ENCODE data around the gene KDM7A.
"Not testable (repeated sequence)": the region's sequence is repeated elsewhere in the genome, so short reads cannot be mapped to it uniquely, and the experiment has no call there.

Gene KDM7A

GRCh38 chr7:140156460-140157080, 20.2 kb downstream of the KDM7A start:
- DNase-seq, result no peak

DNA sequence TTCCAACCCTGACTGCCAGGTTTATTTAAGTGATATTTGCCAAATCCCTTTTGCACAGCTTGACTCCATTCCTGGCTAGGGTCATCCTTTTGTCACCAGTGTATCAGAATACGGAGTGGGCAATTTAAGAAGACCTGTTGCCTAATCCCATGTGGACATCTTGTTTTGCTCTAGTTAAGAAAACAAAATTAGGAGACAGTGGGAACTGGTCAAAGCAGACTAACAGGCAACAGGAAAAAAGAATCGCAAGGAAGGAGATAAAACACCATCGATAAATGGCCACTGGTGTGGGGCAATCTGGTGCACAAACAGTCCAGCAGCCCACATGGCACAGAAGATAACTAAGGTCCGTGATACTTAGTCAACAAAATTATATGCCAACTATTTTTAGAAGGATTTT, 21.4 kb downstream of the KDM7A start:
- no peak for DNase-seq

DNA sequence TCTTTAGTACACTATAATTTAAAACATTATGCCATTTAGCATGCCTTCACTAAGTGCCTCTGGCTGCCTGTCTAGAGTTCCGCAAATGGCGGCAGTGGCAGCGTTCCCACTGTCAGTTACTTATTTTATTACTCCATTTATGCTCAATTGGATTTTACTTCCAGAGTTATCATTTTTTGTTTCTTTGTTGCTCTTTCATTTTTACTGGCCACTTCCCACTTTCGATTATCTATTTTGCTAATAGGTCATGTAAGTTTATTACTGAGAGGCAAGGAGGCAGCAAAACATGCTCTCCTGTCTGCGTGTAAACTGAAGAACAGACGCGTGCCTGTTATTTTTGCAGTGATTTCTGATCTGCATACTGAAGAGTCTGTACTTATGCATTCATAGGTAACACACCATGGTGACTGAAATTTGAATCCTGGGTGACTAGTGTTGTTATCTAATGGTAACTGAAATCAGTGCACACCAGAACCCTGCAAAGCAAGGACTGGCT, 23.1 kb downstream of the KDM7A start:
- DNase-seq, result no peak

- DNase-seq, result no peak
These were observed 30.2 kb downstream of the KDM7A start for GRCh38 chr7:140146574-140146973.

DNA sequence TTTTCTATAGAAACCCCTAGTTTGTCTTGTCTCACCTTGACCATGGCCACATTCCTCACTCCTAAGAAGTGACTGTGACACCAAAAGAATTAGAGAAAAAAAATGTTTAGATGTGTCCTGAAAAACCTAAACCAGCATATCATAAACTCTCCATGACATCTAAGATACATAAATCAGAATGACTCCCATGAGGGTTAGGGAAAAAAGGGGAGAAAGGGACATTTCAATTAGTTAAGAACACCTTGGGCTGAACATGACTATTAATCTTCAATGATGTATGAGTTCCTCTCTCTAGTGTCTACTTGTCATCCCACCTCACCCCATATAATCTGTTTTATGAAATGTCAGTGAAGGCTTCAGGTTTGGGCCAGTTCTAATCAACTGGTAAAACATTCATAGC, 31.1 kb downstream of the KDM7A start:
- no peak for DNase-seq

DNA sequence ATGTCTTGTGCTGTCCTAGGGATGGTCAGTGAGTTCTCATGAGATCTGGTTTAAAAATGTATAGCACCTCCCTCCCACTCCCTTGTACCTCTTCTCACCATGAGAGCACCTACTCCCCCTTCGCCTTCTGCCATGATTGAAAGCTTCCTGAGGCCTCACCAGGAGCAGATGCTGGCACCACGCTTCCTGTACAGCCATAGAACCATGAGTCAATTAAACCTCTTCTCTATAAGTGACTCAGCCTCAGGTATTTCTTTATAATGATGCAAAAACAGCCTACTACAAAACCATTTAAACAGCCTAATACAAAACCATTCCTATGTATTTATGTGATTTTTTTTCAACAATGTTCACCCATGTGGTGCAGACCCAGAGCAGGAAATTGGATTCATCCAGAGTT, 32.0 kb downstream of the KDM7A start:
- DNase-seq, result no peak

DNA sequence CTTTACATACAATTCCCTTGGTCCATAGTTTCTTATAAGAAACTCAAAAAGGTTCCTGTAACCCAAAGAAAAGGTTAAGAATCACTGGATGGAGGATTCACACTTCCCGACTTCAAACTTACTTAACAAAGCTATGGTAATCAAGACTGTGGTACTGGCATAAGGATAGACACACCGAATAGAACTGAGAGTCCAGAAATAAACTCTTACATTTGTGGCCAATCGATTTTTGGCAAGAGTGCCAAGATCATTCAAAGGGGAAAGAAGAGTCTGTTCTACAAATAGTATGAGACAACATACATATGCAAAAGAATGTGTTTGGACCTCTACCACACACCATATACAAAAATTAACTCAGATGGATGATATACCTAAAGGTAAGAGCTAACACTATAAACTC, 32.8 kb downstream of the KDM7A start:
- DNase-seq, result no peak

DNA sequence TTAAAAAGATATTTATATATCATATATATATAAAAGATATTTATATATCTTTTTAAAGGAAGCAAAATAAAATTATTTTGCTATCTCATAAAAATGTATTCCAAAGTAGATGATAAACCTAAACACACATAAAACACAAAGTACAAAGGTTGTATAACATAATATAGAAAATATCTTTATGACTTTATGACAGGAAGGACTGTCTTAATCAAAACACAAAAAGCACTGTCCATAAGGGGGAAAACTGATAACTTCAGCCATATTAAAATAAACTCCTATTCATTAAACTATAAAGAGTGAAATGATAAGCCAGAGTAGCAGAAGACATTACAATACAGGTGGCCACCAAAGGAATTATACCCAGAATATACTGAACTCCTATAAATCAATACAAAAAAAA, 34.8 kb downstream of the KDM7A start:
- DNase-seq, result no peak

- no peak for DNase-seq
These were observed 35.5 kb downstream of the KDM7A start for GRCh38 chr7:140141256-140141655.

- DNase-seq, result no peak
These were observed 39.7 kb downstream of the KDM7A start for GRCh38 chr7:140137078-140137477.

DNA sequence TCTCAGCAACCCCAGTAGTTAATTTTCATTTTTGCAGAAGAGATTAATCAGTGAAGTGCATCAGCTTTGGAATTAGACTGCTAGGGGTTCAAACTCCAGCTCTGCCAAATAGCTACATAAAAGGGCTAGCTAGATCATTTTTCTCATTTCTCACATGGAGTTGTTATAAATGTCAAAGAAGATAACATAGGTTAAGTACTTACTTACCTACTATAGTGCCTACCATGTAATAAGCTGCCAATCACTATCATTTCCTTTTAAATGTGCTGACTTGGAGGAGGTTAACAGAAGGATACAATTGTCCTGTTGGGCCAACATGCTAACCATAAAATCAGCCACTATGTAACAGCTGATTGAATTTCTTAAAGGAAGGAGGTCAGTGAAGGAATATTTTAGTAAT, 40.7 kb downstream of the KDM7A start:
- DNase-seq, result no peak

DNA sequence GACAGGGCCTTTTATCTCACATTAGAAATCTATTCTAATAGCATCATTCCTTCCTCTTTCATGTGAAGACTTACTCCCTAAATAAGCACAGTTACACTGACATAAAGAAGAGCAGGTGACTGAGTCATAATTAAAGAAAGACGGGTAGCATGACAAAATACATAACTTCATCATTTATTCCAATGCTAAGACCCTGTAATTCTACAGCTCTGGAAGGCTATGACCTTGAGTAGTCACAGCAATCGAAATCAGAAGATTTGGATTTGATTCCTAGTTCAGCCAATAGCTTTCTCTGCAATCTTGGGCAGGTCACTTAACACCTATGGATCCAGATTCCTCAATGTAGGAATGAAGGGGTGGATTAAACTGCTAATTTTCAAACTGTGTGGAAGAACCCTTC, 42.7 kb downstream of the KDM7A start:
- no peak for DNase-seq

GRCh38 chr7:140127360-140128127, 49.2 kb downstream of the KDM7A start:
- no peak for DNase-seq

DNA sequence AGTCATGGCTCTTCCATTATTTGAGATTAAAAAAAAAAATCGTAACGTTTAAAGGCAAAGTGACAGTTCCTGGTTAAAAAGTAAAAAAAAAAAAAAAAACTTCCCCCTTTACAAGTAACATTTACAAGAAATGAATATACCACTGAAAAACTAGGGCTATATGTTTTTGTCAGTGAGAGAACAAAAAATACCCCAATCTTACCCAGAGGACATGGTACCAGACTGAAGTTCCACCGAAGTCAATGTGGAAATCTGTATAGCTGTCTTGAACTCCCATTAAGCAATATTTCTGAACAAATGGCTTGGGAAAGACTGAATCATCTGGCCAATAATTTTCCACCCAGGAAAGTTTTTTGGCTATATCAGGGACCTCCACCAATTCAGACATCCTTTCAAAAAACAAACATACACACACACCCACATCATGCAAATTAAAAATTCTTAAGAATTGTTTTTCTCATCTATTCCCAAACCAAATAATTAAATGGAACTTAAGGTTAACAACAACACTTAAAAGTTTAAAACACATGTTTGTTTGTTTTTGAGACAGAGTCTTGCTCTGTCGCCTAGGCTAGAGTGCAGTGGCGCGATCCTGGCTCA, 50.2 kb downstream of the KDM7A start:
- no peak for DNase-seq

DNA sequence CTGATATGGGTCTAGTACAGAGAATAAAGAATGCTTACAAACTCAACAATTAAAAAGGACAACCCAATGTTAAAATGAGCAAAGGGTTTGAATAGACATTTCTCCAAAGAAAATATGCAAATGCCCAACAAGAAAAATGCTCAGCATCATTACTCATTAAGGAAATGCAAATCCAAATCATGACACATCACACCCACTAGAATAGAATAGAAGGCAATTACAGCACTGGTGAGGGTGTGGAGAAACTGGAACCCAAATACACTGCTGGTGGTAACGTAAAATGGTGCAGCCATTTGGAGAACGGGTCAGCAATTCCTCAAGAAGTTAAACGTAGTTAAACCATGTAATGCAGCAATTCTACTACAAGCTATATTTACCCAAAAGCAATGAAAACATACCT, 53.8 kb downstream of the KDM7A start:
- no peak for DNase-seq

DNA sequence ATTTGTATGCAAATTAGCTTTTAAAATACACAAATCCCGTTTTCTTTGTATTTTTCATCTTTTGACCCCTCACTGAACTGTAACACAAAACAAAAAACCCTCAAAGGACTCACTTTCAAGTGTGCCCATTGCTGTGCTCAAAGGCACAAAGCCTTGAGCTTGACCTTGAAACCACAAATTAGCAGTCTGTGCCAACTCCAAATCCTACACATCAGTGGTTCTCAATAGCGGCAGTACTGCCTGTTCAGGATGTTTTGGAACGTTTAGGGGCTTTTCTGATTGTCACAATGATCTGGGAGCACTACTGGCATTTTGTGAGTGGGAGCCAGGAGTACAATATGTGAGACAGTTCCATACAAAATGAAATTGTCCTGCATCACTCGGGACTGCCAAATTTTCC, 55.5 kb downstream of the KDM7A start:
- no peak for DNase-seq

DNA sequence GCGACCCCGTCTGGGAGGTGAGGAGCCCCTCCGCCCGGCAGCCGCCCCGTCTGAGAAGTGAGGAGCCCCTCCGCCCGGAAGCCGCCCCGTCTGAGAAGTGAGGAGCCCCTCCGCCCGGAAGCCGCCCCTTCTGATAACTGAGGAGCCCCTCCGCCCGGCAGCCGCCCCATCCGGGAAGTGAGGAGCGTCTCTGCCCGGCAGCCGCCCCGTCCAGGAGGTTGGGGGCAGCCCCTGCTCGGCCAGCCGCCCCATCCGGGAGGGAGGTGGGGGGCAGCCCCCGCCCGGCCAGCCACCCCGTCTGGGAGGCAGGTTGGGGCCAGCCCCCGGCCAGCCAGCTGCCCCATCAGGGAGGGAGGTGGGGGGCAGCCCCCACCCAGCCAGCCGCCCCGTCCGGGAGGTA, 62.0 kb downstream of the KDM7A start:
- DNase-seq, result not testable (repeated sequence)

DNA sequence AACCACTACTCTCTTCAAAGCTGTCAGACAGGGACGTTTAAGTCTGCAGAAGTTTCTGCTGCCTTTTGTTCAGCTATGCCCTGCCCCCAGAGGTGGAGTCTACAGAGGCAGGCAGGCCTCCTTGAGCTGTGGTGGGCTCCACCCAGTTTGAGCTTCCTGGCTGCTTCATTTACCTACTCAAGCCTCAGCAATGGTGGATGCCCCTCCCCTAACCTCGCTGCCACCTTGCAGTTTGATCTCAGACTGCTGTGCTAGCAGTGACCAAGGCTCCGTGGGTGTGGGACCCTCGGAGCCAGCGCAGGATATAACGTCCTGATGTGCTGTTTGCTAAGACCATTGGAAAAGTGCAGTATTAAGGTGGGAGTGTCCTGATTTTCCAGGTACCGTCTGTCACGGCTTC, 68.0 kb downstream of the KDM7A start:
- not testable (repeated sequence) for DNase-seq

- no peak for DNase-seq
These were observed 80.3 kb downstream of the KDM7A start for GRCh38 chr7:140096459-140096858.

DNA sequence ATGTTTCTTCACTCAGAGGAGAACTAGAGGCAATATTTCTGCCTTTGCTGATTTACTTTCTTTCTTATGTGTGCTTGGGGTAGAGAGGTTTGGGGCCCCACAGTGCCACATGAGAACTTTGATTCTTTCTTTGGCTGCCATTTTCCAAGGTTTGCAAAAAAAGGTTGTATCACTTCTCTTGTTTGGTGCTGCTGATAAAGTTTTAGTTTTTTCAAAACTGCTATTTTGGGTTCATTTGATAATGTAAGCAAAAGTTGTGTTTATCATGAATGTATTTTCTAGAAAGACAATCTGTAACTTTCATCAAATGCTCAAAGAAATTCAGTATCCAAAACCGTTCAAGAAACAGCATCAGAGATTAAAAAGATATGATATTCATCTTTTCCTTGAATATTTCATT, 83.4 kb downstream of the KDM7A start:
- DNase-seq, result no peak

DNA sequence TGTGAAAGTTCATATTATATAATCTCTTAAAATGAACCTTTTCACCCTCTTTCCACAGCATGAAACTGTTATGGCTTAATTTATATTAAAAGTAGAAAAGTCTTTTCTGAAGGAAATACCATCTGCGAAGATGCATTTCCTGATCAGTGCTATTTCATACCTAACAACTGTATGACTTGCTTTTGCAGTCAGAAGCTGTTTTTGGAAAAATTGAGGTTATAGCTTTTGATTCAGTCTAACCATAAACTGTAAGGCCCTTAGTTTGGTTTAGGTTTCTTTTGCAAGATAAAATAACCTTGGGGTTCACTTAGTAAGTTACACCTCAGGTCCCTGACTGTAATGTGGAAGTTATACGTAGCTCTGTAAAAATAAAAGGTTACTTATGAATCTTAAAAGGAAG, 91.3 kb downstream of the KDM7A start:
- no peak for DNase-seq

DNA sequence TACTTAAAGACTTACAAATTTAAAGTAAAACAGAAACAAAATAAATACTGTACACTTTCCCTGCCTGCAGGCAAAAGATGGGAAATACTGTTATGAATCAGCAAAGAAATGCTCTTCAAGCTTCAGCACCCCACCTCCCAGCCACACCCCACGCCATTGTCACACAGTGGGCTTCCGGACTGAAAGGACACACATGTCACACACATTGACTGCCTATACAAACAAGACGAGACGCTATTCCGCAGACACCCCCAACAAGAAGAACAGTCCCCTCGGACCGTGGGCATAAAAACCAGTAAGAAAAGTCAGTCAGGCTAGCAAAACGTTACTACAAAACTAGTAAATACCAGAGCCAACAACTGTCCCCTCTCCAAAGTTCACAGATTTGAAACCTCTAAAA, 91.8 kb downstream of the KDM7A start:
- peak; percentile 63 for DNase-seq

- no peak for DNase-seq
These were observed 92.6 kb downstream of the KDM7A start for GRCh38 chr7:140084142-140084655.

DNA sequence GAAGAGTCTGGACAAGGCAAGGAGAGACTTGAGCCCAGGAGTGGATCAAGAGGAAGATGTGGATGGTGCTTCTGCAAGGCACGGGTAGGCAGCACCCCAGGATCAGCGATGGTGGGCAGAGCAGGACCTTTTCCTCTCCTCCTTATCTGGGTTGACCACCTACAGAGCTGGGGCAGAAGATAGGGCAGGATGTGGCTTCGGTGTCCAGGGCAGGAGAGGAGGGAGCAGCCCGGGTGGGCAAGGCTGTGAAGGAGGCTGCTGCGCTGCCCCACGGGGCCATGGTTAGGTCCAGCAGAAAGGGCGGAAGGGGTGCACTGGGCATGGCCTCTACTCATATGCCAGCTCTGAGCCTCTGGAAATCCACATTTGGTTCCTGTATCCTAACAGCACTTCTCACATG, 94.0 kb downstream of the KDM7A start:
- no peak for DNase-seq
